NCI-H748 treated with DMSO at 0.1 percent for 48 hours (cell line): ENCODE data around the gene MAD1L1.
"Not testable (repeated sequence)": the region's sequence is repeated elsewhere in the genome, so short reads cannot be mapped to it uniquely, and the experiment has no call there.

Experiments
- DNase-seq: peaks from one replicate; lab custom pipeline; 2025; lab: John Stamatoyannopoulos, UW

Gene MAD1L1

DNA sequence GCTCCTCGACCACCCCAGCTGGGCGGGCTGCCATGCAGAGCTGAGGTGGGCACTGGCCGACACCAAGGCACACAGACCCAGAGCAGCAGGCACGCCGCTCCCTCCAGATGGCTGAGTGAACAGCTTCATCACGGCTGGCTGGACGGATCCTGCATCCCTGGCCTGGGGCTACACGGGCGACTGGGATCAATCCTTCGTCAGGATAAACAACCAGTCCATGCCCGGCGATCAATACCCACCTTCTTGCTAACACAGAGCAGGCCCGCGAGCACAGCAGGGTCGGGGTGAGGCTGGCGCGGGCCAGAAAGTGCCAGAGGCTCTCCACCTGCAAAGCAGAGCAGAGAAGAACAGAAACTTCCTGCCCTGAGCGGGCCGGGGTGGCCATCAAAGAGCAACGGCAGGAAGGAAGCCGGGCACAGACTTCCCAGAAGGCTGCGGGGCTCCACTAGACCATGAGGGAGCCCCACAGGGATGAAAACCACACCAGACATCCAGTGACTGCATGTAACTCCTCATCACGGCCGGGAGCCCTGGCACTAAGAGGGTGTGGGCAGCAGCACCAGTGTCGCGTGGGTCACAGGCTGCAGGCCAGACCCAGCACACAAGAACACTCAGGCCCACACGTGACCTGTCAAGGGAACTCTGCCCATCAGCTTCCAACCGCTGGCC is 166.4 kb downstream of the MAD1L1 start:
- no peak for DNase-seq

- no peak for DNase-seq
Observed at GRCh38 chr7:2065528-2065927, 167.2 kb downstream of the MAD1L1 start.

GRCh38 chr7:2063563-2064260 is 169.0 kb downstream of the MAD1L1 start:
- peak; percentile 62 for DNase-seq

DNA sequence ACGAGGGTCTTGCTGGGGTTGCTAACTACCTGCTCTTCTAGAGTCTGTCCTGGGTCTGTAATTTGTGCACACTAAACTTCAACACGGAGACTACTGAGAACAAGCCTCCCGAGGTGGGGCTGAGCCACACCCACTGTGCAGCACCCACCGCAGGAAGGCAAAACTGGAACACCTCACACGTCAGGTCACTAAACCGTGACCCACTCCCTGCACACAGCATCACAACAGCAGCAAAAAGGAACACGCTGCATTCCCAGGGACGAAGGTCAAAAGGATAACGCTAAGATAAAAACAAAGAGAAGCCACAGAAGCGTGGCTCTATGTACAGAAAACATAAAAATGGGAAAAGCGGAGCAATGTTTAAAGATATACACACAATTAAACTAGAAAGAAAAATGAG is 170.1 kb downstream of the MAD1L1 start:
- DNase-seq, result no peak

DNA sequence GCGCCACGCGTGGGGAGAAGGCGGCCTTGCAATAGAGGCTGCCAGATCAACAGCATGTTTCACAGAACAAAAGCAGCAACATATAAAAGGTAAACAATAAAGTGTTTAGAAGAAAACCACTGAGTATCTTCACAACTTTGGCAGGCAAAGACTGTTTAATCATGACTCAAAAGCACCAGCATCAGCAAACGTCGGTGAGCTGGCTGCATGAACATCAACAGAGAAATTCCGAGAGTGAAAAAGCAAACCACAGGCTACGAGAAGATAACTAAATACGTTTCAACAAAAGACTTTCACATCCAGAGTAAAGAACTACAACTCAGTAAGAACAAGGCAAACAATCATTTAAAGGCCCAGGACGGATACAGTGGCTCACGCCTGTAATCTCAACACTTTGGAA is 172.0 kb downstream of the MAD1L1 start:
- DNase-seq, result no peak

GRCh38 chr7:2059964-2060700 is 172.6 kb downstream of the MAD1L1 start:
- DNase-seq, result no peak

DNA sequence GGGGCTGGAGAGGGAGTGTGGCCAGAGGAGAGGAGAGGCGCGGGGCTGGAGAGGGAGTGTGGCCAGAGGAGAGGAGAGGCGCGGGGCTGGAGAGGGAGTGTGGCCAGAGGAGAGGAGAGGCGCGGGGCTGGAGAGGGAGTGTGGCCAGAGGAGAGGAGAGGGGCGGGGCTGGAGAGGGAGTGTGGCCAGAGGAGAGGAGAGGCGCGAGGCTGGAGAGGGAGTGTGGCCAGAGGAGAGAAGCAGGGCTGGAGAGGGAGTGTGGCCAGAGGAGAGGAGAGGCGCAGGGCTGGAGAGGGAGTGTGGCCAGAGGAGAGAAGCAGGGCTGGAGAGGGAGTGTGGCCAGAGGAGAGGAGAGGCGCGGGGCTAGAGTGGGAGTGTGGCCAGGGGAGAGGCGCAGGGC is 174.5 kb downstream of the MAD1L1 start:
- DNase-seq, result not testable (repeated sequence)

DNA sequence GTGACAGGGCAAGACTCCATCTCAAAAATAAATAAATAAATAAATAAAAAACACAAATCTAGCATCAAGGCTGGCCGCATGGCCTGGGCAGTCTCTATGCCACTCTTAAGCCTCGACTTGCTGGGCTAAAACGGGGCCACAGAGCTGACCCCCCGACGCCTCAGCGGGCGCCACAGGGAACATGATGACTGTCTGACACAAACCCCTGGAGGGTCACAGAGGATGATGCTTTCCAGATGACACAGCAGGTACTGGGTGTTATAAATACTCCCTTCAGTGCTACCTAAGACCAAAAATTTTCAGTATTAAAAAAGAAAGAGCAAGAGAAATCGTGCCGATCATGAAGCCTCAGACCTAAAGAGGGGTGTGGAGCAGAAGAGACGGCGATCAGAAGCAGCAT is 176.8 kb downstream of the MAD1L1 start:
- no peak for DNase-seq

DNA sequence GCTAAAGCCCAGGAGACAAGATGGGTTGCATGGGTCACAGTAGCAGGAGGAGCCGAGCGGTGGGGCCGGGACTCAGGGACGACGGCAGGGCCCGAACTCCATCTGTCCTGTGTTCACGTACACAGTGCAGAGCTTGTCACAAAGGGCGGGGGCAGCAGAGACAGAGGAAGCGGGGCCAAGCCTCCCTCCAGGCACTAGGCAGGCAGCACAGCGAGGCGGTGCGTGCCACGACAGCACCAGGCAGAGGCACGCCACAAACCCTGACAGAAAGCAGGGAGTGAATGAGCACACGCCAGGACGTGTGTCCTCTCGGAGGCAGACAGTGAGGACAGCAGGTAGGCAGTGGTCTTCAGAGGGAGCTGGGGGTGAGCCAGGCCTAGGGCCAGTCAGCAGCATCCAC is 177.8 kb downstream of the MAD1L1 start:
- no peak for DNase-seq

GRCh38 chr7:2053395-2053794 is 179.3 kb downstream of the MAD1L1 start:
- DNase-seq, result no peak

DNA sequence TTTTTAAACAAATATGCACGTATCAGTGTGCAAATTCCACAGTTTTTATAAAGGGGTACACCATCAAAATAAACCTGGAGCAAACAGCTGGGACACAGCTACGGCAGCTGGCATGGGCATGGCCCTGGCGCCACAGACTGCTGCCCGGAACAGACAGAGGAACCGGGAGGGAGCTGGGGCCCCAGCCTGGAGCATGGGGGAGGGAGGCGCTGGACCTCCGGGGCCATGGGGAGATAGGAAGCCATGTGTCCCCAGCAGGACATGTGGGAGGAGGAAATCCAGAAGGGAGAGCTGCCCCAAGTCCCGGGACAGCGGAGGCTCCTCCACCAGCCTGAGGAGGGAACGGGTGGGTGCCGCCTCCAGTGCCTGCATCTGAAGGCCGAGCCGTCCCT is 180.1 kb downstream of the MAD1L1 start:
- no peak for DNase-seq

DNA sequence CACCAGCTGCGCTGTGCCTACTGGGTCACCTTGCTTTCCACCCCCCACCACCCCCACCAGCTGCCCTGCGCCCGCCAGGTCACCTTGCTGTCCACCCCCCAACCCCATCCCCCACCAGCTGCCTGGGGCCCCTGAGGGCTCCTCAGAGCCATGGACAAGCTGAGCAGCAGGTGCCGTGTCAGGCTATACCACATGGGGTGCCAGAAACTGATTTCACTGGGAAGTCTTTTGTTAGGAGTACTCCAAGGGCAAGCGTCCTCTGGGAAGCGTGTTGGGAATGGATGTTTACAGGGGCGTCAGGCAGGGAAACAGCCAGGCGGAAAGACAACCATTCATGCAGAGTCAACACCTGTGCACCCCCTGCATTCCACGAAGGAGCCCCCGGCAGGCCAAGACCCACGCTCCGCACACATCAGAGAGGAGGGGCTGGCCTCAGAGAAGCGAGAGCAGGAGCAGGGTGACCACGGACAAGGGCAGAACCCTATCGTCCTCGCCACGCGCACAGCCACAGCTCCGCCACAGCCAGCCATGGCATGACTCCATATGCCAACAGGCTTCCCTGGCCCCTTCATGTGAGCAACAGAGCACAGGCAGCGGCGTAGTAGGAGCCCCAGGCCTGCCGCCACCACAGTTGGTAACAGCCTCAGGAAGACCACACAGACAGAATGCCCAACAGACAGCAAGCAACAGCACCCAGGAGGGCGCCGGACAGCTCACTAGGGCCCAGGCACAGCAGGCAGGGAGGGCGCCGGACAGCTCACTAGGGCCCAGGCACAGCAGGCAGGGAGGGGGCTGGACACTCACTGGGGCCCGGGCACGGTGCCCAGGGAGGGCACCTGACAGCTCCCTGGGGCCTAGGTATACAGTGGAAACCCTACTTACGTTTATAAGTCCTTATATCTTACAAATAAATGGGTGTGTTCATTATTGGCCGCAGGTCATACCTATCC is 180.8 kb downstream of the MAD1L1 start:
- DNase-seq, result no peak

- DNase-seq, result no peak
Observed at GRCh38 chr7:2050511-2050866, 182.3 kb downstream of the MAD1L1 start.

- DNase-seq, result no peak
Observed at GRCh38 chr7:2049782-2050510, 182.8 kb downstream of the MAD1L1 start.

DNA sequence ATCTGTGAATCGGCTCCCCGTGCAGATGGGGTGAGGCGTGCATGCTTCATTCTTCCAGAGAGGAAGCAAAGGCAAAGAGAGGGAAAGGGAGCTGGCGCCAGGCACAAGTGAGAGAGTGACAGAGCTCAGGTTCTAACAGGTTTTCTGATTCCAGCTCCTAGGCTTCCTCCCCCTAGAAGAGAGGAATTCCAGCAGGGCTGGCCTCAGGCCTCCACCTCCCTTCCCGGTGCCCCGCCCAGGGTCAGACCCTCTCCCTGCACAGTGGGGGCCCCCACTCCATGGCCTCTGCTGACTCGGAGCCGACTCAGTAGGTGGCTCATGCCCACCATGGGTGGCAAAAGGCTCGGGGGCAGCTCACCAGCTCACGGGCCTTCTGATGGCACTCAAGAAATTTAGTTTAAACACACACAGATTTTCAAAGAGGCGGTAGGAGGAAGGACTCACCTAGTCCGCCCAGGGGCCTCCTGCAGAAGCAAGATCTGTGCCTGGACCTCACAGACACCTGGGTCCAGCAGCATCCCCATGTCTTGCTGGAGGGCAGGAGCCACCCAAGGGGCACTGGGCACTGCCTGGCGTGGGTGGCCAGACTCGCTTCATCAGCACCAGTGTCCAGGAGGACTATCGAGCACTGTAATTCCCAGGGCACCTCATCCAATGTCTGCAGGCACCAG is 183.5 kb downstream of the MAD1L1 start:
- DNase-seq, result no peak

GRCh38 chr7:2048531-2048930 is 184.2 kb downstream of the MAD1L1 start:
- DNase-seq, result no peak

GRCh38 chr7:2048006-2048405 is 184.7 kb downstream of the MAD1L1 start:
- no peak for DNase-seq

GRCh38 chr7:2046581-2047565 is 185.9 kb downstream of the MAD1L1 start:
- no peak for DNase-seq

DNA sequence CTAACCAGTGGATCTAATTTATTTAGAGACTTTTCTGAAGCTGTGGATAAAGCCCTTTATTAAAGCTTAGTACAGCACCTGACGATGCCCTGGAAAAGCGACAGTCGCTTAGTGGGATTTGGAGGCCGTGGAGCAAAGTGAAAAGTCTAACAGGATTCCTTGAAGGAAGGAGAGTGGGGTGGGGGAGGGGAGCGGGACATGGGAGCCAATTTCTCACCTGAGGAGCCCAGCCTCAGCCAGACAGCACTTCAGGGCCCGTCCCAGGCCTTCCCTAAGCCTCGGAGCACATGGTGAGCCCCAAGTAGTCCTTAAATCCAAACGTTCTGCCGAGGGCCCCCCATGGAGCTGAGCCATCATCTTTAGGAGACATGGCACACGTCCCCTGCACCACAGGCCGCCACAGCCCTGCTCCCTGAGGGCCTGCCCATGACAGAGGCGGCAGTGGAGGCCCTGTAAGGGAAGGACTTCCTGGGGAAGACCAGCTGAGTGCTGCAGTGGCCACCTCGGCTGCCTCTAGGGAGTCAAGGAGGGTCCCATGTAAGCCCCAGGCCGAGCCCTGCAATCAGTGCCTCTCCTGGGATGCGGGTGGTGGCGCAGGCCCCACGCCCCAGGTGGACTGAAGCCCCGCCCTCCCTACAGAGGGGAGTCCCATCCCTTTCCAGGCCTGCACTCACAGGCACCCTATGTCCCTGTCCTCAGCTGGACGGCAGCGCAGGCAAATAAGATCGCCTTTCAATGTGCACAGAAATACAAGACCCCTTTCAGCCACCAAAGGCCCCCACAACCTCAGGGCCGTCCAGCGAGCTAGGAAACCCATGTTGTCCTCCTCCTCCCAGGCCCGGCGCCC is 187.0 kb downstream of the MAD1L1 start:
- no peak for DNase-seq
